GM19468 (cell line): ENCODE results near the gene PRKG2.
"Not testable (repeated sequence)": the region's sequence is repeated elsewhere in the genome, so short reads cannot be mapped to it uniquely, and the experiment has no call there.

Source experiments
- ATAC-seq: cut with Tn5 transposase; IDR thresholded peaks from one replicate; pipeline ENCODE4 v1.9.1; 2021; ENCODE audit warnings: mild to moderate bottlenecking, moderate library complexity, moderate number of reproducible peaks; ENCODE audit not compliant: unreplicated experiment; ENCODE audit errors: extremely low read depth

The PRKG2 gene

GRCh38 chr4:81214881-81215868 lies at the start of gene PRKG2:
Gene PRKG2, minus strand, starts transcription at chr4:81215222. Its CDS starts 10,175 bp downstream, at chr4:81205047.
- no peak for ATAC-seq

GRCh38 chr4:81260443-81261101 lies 45.5 kb upstream of the PRKG2 start:
- ATAC-seq: no peak

DNA sequence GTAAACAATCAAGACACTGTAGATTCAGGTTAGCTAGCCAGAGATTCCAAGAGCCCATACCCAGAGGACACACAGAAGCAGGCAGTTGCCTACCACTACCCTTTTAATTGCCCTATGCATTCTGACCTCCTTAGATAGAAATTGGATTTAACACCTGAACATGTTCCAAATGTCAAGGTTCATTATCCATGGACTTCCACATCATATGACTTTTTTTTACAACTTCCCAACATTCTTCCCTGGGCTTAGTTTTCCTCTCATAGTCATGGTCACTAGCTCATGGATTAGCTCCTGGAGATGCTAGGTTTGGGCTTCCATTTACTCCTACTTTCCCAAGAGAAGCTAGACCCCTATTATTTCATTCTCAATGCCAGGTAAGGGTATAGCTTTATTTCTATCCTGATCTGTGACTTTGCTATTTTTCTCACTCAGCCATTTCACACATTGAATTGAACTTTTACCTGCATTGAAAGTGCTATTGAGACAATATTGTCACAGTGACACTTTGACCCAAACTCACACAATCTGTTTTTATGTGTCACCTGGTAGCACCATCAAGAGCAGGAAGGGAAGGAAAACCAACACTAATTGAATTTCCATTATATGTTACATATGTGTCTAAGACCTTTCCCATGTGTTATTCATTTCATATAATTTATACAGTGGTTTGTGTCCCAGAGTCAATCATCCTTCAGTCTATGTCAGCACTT lies 44.0 kb upstream of the PRKG2 start:
- ATAC-seq: no peak

- no peak for ATAC-seq
Measured at GRCh38 chr4:81257816-81258215, 42.8 kb upstream of the PRKG2 start.

DNA sequence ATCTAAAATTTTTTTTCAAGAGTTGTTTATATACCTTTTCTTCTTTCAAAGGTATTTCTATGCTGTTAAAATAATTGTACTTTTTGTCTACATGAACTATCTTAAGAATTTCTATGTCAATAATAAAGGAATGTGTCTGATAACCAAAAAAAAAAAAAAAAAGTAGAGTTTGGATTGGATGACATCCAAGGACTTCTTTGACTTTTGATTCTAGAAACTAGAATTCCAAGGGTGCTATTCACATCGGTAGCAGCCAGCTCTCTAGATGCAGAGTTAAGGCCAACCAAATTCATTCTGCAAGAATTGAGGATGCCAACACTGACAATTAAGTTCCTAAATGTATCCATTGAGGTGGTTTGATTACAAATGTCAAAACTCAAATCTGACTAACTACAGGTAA lies 42.0 kb upstream of the PRKG2 start:
- ATAC-seq: no peak

DNA sequence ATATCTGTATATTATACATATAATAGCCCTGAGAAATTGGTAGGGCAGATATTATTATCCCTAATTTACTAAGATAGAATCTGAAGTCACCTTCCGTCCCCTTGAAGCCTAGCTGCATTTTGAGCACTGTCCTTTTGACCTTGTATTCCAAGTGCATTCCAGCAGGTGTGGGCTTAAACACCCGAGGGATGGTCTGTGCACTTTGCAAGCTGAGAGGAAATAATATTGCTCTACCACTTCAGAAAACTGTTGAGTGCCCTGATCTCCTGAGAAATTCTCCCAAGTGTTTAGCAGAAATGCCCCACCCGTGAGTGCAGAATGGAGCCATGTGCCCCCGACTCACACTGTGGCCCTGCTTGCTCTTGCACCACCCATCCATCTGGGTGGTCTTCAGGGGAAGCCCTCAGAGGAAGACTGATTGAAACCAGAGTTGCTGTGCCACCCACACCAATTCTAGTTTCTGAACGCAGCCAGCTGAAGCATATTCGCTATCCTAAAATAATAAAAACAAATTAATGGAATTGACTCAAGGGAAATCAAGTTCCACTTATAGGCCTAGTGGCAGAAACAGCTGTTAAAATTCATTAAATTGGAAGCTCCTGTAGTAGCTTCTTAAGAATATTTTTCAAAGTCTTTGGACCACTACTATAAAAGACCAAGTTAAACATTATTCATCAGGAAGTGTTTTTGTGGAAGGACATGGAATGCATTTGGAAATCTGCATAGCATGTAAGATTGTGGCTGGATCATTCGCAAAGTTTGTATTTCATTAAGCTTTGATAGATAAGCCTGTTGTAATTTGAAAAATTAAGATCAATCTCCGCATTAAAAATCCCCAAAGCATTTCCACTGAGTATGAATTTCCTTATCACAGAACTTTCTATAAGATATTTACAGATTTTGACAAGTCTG lies 41.3 kb upstream of the PRKG2 start:
- ATAC-seq: no peak

GRCh38 chr4:81255524-81255923 lies 40.5 kb upstream of the PRKG2 start:
- ATAC-seq: no peak

- ATAC-seq: no peak
Measured at GRCh38 chr4:81250430-81250829, 35.4 kb upstream of the PRKG2 start.

DNA sequence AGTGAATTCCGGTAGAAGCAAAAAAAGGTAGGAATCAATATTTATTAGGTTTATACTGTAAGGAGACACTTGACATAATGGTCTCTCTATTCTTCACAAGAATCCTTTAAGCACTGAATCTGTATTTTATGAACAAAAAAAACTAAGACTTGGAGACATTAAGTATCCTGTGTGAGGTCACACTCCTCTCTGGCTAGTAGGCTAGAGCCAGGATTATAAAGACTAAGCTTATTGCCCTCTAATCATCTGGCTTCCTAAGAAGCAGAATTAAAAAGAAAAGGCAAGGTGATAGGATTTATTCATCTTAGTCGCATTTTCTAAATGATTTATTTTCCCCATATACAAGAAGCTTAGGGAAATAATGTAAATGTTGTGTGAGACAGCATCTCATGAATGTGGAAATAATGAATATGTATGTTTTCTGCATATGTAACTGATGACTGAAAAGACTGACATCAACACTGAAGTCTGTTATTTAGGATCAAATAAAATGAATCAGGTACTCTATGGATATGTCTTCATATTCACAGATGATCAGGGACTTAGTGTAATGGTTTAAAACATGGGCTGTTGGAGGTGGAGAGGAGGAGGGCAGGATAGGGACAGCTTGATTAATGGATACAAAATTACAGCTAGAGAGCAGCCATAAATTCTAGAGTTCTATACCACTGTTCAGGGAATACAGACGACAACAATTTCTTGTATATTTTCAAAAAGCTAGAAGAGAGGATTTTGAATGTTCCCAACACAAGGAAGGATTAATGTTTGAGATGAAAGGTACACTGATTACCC lies 30.4 kb upstream of the PRKG2 start:
- no peak for ATAC-seq

DNA sequence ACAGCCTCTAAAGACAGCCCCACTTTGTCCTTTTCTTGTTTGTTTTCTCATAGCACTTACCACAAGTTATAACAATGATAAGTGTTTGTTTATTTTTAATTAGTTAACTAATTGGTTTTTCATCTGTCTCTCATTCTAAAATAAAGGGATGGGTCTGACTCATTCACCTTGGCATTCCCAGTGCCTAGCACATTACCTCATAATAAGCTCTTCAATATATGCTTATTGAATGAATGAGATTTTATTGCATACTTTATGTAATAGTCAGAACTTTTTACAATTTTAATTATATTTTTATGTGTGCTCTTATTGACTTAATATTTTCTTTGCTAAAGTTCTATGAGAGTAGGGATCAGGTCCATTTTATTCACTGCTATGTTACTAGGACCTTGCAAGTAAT lies 22.8 kb upstream of the PRKG2 start:
- ATAC-seq: no peak

DNA sequence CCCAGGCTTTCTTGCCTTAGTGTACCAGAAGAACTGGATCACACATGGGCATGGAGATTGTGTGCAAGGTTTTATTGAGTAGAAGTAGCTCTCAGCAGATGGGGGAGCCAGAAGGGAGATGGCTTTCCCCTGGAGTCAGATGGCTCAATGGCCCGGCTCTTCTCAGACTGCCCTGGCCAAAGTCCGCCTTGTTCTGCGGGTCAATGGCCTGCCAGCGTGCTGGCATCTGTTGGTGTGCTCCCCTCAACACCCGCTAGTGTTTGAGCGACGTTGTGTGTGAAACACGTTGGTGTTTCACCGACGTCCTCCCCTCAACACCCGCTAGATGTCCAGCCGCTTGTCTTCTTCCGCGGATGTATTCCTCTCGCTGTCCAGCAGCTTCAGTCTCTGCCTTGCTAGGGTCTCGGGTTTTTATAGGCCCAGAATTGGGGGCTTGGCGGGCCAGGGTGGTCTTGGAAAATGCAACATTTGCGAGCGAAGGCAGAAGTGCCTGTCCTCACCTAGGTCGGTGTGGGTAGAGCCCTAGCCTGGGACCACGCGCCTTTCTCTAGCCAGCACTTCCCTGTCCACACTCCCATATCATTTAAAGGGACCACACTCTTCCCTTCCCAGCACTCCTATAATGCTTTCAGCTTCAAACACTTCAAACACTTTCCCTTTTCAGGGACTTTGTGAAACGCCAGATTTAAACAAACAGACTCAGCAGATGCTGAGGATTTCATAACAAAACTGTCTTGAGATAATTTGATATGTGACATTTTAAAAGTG lies 21.1 kb upstream of the PRKG2 start:
- no peak for ATAC-seq

GRCh38 chr4:81227968-81228367 lies 12.9 kb upstream of the PRKG2 start:
- no peak for ATAC-seq

DNA sequence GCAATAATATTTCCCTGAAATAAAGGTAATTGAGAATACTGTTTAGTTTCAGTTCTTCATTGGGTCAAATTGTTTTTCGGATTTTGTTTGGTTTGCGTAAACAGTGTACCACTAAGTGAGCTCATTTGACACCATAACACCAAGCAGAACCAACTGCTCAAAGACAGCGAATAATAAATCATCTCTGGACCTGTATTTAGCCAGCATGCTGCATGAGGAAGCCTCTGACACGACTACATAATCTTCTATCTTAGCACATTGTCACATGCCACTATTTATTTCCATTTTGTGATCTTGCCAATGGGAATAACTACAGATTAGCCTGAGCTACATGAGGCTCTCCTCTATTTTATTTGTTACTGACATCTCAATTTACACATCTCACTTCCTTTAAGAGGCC lies 12.1 kb upstream of the PRKG2 start:
- ATAC-seq: no peak

- ATAC-seq: no peak
Measured at GRCh38 chr4:81225252-81225651, 10.2 kb upstream of the PRKG2 start.

DNA sequence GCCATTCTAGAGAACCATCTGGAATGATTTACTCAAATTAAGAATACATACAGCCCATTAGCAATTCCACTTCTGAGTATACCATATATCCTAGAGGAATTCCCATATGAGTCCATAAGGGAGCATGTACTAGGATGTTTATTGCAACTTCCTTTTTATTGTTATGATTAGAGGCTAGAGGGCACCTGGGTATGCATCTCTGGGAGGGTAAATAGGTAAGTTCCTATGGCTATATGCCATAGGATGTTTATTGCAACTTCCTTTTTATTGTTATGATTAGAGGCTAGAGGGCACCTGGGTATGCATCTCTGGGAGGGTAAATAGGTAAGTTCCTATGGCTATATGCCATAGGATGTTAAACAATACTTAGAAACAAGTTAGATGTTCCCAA lies 7.1 kb upstream of the PRKG2 start:
- not testable (repeated sequence) for ATAC-seq

GRCh38 chr4:81221303-81222081 lies 6.5 kb upstream of the PRKG2 start:
- ATAC-seq: no peak

- ATAC-seq: no peak
Measured at GRCh38 chr4:81220271-81220670, 5.2 kb upstream of the PRKG2 start.

- ATAC-seq: no peak
Measured at GRCh38 chr4:81218206-81218605, 3.2 kb upstream of the PRKG2 start.
